ENCODE measurements around the gene ASPDH. TPM values are rescaled to one million over a fixed set of nuclear protein-coding genes. Genes with fewer than 3 reads are reported as not detected.

Gene ASPDH
- total RNA-seq, 4 donors from 2014 or later: not detected

GRCh38 chr19:50556282-50557008 lies 42.7 kb upstream of the ASPDH start:
- no peak for TF ChIP-seq CTCF (IDR thresholded peaks at IDR 0.05; ENCODE audit: low read depth)

GRCh38 chr19:50555450-50556281 lies 42.0 kb upstream of the ASPDH start:
- TF ChIP-seq CTCF (IDR thresholded peaks at IDR 0.05; ENCODE audit: low read depth): no peak

GRCh38 chr19:50555033-50555432 lies 41.3 kb upstream of the ASPDH start:
- TF ChIP-seq CTCF (IDR thresholded peaks at IDR 0.05; ENCODE audit: low read depth): no peak

GRCh38 chr19:50554212-50554611 lies 40.5 kb upstream of the ASPDH start:
- TF ChIP-seq CTCF (IDR thresholded peaks at IDR 0.05; ENCODE audit: low read depth): no peak

GRCh38 chr19:50553134-50553703 lies 39.5 kb upstream of the ASPDH start:
- TF ChIP-seq CTCF (IDR thresholded peaks at IDR 0.05; ENCODE audit: low read depth): no peak

GRCh38 chr19:50552540-50552939 lies 38.8 kb upstream of the ASPDH start:
- no peak for TF ChIP-seq CTCF (IDR thresholded peaks at IDR 0.05; ENCODE audit: low read depth)

- TF ChIP-seq CTCF (IDR thresholded peaks at IDR 0.05; ENCODE audit: low read depth): no peak
Observed at GRCh38 chr19:50551715-50552187, 38.0 kb upstream of the ASPDH start.
